GM18498 (cell line): Measurements from ENCODE around the gene NEK5.
A peak's percentile ranks its signal among the peaks of the same experiment; 100 is the strongest.
"Not testable (repeated sequence)": the region's sequence is repeated elsewhere in the genome, so short reads cannot be mapped to it uniquely, and the experiment has no call there.

Experiments
- ATAC-seq: cut with Tn5 transposase; IDR thresholded peaks from one replicate; pipeline ENCODE4 v1.9.1; 2021; ENCODE audit warnings: mild to moderate bottlenecking, moderate library complexity; ENCODE audit not compliant: unreplicated experiment

Gene NEK5

DNA sequence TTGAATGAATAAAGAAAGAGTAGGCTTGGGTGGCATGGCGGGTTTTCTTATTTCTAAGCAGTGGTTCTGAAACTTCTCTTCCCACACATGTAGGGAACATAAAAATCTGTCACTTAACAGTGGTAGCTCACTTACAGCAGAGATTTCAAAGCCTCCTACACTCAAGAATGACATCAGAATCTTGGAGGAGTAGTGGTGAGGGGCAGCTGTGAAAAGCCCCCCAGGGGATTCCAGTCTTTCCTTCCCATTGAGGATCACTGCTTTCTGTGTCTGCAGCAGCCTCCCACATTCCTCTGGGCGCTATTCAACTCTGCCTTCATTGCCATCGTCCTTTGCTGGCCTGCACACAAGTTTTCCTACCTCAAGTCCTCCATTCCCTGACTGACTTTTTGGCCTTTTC lies 8.6 kb upstream of the NEK5 start:
- no peak for ATAC-seq

DNA sequence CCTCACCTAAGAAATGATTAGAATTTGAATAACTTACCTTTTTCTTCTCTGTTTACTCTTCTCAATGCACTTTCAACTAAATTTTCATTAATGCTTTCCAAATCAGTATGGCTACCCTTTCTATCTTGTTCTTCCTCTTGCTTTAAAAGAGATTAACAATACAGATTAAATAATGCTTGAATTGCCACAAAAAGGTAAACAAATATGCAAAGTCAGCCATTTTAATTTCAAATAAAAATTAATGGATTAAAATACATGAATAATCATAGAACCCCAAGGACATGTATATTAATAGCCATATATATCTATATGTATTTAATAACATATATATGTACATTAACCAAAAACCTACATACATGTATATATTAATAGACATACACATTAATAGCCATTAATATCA lies 7.9 kb upstream of the NEK5 start:
- no peak for ATAC-seq

DNA sequence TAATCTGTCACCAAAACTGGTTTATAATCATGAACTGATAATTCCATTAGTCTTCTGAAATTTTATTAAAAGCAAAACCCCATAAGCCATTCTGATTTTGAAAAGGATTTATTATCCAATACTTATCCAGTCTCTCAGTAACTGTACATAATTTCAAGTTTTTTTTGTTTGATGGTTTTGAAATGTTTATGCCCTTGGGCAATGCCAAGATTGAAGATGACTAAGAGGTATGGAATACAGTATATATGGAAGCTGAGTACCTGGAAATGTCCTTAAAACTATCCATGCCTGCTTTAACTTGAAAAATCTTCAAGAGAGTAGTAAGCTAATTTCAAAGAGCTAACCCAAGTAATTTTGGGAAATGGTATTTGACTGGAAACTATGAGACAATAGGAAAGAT lies 1.8 kb upstream of the NEK5 start:
- ATAC-seq, result no peak

DNA sequence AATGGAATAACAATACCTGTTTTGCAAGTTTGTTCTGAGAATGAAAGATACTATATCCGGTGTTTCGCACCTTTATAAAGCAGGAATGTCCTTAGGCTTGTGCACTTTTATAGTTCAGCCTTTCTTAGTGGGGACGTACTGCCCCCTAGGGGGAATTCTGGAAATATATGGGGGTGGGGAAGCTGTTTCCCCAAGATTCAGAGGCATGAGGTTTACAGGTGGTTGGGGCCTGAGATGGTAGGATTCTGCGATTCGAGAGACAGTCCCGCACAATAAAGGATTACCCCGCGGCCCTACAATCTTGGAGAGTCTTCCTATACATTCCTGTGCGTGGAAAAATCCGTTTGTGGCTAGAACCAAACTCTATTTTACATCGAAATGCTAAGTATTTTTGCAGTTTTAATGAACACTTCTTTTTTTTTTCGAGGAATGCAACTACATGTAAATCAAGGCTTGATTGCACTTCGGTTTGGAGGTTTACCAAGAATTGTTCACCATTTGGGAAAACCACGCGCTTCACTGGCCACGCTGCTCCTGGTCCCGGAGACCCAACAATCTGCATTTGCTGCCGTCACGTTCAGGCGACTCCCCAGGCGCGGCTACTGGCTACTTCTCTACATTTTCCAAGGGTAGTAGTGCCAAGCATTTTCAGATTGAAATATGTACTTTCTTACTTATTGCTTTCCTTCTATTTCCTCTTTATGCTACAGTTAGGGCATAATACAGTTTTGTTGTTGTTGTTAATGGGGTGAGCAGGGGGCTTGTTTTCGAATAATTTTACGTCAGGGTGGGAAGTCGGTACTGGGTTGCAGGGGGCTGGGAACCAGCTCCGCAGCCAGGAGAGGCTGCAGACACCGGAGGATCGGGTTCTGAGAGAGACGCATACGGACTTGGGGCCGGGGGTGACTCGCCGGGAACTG lies 830 bp downstream of the NEK5 start:
- peak; percentile 57 for ATAC-seq

DNA sequence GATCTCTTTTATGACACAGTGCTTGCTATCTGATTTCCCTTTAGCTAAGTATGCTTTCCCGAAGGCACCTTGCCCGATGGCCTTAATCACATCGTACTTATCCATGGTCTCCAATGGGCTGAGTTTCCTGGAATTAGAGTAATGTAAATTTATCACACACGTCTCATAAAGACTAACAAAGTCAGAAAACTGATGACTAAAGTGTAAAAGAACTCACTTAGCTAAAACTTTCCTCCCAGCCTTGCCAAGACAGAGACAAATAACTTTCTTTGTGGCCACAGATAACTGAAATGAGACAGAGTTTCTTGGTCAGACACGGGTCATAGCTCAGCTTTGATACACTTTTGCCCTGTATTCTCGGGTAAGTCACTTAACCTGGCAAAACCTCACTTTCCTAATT lies 1.5 kb downstream of the NEK5 start:
- peak; percentile 14 for ATAC-seq

DNA sequence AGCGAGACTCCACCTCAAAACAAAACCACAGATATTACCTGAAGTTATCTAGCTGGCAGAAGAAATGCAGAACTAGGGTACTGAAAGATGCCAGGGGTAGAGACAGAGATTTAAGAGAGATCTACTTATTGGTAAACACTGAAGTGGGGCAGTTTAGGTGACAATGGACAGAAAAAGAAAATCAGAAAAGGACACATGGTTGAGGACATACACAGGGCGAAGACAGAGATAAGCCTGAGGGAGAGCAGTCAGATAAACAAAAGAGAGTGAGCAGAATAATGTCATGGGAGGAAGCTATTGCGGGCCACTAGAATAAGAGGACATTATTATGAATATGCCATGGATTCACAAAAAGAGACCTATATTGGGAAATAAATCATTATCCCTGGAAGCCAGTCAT lies 3.3 kb downstream of the NEK5 start:
- ATAC-seq, result no peak

DNA sequence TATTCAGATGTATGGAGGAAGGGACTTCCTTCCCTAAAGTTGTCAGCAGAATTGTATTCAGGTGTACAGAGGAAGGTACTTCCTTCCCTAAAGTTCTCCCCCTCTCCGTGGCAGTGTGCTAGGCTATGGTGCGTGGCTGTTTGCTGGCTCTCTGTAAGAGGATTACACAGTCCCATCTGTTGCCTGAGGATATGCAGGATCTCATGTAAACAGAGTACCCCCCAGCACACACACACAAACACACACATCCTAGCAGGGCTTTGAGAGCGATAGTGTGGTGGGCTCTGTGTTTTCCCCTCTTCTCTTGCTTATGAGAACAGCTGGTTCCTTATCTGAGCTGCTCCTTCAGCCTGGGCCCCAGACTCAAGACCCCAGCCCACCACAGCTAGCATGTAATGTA lies 10.3 kb downstream of the NEK5 start:
- no peak for ATAC-seq

DNA sequence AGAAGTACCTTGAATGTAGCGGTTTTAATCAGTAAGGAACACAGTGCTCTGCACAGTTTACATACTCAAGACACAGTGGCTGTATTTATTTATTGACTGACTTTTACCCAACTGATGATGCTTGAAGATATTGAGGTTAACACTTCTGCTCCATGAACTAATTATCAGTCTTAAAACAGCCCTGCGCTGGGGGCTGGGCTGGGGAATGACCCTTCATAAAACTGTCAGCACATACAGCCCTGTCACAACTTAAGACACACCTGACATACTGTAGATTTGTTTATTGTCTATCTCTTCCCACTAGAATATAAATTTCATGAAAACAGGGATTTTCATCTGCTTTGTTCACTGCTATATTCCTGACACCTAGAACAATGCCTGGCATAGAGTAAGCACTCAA lies 10.8 kb downstream of the NEK5 start:
- ATAC-seq, result no peak

DNA sequence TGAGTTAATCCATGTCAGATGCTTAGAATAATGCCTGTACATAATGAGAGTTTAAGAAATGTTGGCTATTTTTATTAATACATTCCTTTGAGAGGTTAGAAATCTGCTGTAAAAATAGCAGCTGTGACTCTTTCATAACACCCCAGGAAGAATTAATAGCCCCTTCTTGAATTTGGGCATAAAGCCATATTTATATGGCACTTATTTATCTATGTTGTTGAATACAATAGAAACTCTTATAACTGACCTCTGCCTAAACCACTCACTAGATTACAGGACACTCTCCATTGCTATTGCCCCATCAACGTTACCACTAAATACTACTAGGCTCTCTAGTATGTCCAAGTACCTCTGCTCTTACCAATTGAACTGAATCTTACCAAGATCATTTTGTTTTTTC lies 16.3 kb downstream of the NEK5 start:
- no peak for ATAC-seq

DNA sequence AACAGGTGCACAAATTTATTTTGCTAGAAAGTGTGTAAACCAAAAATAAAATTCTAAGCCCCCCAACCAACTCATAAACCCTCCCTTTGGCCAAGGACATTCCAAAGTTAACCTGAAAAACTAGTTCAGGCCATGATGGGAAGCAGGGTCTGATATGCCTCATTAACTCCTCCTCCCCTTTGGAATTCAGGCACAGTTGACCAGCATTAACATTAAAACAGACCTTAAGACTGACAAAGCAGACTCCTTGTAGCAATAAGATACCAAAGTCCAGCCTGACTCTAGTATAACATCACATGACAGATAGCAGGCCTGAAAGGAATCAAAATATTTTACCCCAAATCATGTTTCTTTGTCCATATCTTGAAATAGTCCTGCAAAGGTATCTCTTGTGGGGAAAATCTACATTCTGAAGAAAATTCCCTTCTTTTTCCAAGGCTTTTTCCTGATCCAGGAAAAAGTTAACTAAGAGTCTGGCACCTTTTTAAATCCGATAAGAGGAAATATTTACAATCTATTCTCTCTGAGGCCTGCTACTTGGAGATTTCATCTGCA lies 19.7 kb downstream of the NEK5 start:
- no peak for ATAC-seq

DNA sequence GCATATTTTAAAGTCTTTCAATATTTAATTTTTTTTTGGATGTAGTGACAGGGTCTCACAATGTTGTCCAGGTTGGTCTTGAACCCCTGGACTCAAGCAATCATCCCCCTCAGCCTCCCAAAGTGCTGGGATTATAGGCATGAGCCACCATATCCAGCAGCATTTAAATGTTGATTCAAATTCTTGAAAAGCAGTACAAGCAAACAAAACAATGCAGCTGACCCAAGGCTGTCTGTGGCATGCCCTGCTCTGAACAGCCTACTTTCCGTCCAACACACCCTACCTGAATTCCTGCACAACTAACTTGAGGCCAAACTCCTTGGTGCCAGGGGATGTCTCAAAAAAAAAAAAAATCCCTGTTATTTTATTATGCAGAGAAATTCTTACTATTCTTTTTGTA lies 23.0 kb downstream of the NEK5 start:
- no peak for ATAC-seq

DNA sequence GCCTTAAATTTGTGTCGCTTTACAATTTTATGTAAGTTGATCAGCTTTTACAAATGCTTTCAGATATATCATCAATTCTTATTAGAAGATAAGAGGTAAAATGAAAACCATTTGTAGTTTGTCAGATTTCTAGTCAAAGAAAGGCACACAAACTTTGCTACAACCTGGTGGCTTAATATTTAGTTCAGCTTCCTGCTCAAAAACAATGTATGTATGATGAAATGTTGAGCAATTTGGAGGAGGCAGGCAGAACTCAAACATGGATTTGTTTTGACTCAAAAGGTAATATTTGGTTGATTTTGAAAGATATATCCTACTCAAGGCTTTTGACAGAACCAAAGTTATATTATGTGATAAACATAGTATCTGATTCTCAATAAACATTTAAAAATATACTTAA lies 24.2 kb downstream of the NEK5 start:
- no peak for ATAC-seq

DNA sequence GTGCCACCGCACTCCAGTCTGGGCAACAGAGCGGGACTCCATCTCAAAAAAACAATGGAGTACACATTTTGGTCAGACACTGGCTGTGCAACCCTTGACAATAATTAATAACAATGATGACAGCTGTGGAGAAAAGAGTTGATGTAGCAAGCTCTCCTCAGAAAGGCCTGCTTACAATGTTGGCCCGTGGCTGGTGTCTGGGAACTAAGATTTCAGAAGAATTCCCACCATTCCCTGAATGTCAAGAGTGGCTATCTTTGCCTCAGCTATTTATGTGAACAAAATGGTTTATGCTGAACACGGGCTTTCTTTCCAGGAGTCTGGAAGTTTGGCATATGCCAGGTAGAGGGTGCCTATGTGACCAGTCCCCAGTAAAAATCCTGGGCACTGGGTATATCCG lies 25.5 kb downstream of the NEK5 start:
- no peak for ATAC-seq

DNA sequence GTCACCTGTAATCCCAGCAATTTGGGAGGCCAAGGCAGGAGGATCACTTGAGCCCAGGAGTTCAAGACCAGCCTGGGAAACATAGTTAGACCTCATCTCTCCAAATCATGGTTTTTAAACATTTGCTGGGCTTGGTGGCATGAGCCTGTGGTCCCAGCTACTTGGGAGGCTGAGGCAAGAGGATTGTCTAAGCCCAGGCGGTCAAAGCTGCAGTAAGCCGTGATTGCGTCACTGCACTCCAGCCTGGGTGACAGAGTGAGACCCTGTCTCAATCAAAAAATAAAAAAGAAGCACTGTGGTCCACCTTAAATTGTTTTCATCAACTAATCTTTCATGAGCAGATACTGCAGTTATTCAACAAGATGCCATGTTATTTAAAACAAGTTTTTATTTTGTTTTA lies 26.4 kb downstream of the NEK5 start:
- ATAC-seq, result not testable (repeated sequence)

DNA sequence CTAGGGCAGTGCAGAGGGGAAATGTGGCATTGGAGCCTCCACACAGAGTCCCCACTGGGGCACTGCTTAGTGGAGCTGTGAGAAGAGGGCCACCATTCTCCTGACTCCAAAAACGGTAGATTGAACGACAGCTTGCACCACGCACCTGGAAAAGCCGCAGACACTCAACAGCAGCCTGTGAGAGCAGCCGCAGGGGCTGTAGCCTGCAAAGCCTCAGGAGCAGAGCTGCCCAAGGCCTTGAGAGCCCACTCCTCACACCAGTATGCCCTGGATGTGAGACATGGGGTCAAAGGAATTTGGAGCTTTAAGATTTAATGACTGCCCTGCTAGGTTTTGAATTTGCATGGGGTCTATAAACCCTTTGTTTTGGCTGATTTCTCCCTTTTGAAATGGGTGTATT lies 31.7 kb downstream of the NEK5 start:
- ATAC-seq, result no peak

DNA sequence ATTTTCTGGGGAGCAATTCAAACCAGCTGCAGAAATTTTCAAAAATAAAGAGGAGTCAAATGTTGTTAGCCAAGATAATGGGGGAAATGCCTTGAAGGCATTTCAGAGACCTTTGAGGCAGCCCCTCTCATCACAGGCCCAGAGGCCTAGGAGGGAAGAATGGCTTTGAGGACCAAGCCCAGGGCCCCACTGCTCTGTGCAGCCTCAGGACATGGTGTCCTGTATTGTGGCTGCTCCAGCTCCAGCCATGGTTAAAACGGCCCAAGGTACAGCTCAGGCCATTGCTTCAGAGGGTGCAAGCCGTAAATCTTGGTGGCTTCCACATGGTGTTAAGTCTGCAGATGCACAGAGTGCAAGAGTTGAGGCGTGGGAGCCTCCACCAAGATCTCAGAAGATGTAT lies 32.1 kb downstream of the NEK5 start:
- ATAC-seq, result no peak

DNA sequence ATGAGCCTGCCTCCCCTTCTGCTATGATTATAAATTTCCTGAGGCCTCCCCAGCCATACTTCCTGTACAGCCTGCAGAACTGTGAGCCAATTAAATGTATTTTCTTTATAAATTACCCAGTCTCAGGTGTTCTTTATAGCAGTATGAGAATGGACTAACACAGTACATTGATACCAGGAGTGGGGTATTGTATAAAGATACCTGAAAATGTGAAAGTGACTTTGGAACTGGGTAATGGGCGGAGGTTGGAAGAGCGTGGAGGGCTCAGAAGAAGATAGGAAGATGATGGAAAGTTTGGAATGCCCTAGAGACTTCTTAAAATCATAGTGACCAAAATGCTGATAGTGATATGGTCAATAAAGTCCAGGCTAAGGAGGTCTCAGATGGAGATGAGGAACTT lies 32.8 kb downstream of the NEK5 start:
- no peak for ATAC-seq

DNA sequence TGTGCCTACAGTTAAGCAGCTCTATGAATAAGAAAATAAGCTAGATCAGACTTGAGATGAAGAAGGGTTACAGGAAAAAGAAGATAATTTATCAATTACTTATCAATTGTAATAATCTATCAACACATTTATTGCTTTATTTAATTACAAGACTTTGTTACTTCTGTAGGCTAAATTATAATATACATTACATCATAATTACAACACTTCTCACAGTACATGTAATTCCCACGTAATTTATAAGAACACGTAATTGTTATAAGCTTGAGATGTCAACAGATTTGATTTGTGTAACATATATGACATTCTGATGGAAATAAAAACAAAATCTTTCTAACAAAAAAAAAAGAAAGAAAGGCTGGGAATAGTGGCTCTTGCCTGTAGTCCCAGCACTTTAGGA lies 36.8 kb downstream of the NEK5 start:
- ATAC-seq, result no peak

DNA sequence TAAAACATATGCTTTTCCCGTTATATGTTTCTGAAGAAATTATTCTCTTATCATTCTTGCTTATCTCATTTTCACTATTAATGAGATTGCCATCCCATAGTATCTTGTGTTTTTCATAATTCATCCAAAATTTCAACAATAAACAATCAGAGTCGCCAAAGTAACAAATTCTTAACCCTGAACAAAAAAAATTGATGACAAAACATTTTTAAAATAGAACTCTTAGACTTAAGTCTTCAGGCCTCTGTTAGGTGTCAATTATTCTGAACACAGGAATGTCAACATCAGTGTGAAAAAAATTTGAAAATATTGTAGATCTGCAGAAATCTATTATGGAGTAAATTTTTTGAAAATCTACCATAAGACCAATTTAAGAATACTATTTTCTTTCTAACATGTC lies 37.4 kb downstream of the NEK5 start:
- ATAC-seq, result no peak

DNA sequence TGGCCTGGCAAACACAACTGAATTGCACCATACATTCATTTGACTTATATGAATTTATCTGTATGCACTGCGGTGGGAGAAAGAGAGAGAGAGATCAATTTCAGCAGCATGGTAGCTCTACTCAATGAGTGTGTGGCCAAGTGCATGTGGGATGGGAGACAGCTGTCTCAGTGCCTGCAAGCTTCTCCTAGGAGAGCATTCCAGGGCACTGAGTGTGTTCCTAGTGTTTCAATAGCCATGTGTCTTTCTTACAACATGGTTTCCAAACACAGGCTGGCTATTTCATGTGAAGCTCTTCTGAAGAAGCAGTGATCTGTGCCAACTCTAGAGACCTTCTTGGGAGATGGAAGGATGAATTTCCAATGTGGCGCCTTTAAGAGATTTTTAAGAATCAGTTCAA lies 43.5 kb downstream of the NEK5 start:
- ATAC-seq, result no peak

DNA sequence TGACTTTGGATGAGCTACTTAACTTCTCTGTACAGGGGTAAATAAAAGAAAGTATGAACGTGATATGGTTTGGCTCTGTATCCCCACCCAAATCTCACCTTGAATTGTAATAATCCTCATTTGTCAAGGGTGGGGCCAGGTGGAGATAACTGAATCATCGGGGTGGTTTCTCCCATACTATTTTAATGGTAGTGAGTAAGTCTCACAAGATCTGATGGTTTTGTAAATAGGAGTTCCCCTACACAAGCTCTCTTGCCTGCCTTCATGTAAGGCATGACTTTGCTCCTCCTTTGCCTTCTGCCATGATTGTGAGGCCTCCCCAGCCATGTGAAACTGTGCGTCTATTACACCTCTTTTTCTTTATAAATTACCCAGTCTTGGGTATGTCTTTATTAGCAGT lies 43.9 kb downstream of the NEK5 start:
- ATAC-seq, result not testable (repeated sequence)

DNA sequence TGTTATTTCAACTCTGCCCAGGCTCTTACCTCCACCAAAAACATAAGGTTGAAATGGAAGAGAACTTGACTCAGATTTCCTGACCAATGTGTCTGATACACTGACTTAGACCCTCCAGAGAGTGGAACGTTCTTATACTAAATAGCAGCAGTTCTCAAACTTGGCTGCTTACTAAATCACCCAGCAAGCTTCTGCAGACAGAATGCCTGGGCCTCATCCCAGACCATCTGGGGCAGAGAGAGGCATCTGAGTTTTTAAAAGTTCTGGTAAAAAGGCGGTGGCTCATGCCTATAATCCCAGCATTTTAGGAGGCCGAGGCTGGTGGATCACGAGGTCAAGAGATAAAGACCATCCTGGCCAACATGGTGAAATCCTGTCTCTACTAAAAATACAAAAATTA lies 46.3 kb downstream of the NEK5 start:
- no peak for ATAC-seq

DNA sequence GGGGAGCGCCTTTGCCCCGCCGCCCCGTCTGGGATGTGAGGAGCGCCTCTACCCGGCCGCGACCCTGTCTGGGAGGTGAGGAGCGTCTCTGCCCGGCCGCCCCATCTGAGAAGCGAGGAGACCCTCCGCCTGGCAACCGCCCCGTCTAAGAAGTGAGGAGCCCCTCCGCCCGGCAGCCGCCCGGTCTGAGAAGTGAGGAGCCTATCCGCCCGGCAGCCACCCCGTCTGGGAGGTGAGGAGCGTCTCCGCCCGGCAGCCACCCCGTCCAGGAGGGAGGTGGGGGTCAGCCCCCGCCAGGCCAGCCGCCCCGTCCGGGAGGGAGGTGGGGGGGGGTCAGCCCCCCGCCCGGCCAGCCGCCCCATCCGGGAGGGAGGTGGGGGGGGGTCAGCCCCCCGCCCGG lies 49.0 kb downstream of the NEK5 start:
- ATAC-seq, result not testable (repeated sequence)
